ENCODE results near the gene SMURF1.

DNA sequence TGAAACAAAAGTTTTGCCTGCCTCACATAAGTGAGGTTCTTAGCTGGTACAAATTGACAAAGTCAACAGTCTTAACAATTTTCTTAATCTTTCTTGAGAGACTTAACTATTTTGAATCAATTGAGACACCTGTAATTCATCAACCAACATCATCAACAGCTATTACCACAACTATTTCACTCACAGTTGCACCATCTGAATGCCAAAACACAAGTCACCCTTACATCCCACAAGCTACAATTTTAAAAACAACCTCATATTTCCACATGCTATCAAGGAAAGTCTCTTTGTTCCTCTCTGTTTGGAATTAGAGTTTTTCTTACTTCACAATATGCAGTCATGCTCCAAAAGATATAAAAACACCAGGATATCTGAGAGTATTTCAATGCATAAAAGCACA is 4.9 kb downstream of the SMURF1 start:
- TF ChIP-seq, protein P1, sequence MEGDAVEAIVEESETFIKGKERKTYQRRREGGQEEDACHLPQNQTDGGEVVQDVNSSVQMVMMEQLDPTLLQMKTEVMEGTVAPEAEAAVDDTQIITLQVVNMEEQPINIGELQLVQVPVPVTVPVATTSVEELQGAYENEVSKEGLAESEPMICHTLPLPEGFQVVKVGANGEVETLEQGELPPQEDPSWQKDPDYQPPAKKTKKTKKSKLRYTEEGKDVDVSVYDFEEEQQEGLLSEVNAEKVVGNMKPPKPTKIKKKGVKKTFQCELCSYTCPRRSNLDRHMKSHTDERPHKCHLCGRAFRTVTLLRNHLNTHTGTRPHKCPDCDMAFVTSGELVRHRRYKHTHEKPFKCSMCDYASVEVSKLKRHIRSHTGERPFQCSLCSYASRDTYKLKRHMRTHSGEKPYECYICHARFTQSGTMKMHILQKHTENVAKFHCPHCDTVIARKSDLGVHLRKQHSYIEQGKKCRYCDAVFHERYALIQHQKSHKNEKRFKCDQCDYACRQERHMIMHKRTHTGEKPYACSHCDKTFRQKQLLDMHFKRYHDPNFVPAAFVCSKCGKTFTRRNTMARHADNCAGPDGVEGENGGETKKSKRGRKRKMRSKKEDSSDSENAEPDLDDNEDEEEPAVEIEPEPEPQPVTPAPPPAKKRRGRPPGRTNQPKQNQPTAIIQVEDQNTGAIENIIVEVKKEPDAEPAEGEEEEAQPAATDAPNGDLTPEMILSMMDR (IDR thresholded peaks at IDR 0.05), result no peak
- TF ChIP-seq POLR2A (IDR thresholded peaks at IDR 0.05) (no peak), POLR2AphosphoS5 (IDR thresholded peaks at IDR 0.05) (no peak)

Measured in suprapubic skin (tissue), 4 donors.